ENCODE data around the gene EIF5A2.

GRCh38 chr3:170909129-170909903 is 879 bp upstream of the EIF5A2 start:
- no peak for TF ChIP-seq EZH2 (IDR thresholded peaks at IDR 0.05; ENCODE audit: borderline replicate concordance, insufficient read depth, low read length, poor library complexity, severe bottlenecking)
- TF ChIP-seq CTCF (IDR thresholded peaks at IDR 0.05; ENCODE audit: poor library complexity, severe bottlenecking) = no peak
